Measurements from ENCODE around the gene SPAG4. TPM values are rescaled to one million over a fixed set of nuclear protein-coding genes. Genes with fewer than 3 reads are reported as not detected.

SPAG4 gene, protein sequence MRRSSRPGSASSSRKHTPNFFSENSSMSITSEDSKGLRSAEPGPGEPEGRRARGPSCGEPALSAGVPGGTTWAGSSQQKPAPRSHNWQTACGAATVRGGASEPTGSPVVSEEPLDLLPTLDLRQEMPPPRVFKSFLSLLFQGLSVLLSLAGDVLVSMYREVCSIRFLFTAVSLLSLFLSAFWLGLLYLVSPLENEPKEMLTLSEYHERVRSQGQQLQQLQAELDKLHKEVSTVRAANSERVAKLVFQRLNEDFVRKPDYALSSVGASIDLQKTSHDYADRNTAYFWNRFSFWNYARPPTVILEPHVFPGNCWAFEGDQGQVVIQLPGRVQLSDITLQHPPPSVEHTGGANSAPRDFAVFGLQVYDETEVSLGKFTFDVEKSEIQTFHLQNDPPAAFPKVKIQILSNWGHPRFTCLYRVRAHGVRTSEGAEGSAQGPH
- total RNA-seq (2021) (0.67 and 1.2 TPM in 2 replicates), Bru-seq, nascent RNA (not detected), BruChase-seq, experiment 1, labeled RNA remaining after a 2-hour chase (percentile 19 among the genes with signal in this experiment), BruChase-seq, experiment 2, labeled RNA remaining after a 6-hour chase (percentile 16 among the genes with signal in this experiment)
- long read RNA-seq: 0 reads

DNA sequence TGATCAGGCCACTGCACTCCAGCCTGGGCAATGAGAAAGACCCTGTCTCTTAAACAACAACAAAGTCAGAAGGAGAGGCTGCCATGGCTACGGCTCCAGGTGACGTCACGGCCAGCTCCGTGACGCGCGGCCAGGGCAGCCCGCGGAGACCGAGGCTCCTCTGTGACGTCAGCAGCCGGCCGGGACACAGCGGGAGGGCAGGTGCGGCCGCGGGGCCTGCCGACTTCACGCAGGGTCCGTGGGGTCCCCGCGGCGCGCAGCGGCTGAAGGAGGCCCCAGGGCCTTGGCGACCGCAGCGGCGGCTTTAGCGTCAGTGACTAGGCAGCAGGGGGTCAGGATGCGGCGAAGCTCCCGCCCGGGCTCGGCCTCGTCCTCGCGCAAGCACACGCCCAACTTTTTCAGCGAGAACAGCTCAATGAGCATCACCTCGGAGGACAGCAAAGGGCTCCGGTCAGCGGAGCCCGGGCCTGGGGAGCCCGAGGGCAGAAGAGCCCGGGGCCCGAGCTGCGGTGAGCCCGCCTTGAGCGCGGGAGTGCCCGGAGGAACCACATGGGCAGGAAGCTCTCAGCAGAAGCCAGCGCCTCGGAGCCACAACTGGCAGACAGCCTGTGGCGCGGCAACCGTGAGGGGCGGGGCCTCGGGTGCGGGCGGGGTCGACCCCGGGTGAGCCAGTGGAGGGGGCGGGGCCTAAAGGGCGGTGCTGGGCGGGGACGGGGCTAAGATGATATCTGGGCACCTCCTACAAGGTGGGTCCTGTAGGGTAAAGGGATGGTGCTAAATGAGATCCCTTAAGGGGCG is at the start of gene SPAG4:
Gene SPAG4, plus strand, starts transcription at position 163 of the 798 bp plus-strand sequence. Its CDS starts 175 bp downstream, at position 338.
- peaks cover 26% of the 10 kb centered on the region for H3K4me1 ChIP-seq (ENCODE audit: insufficient read depth, low read length, poor library complexity, severe bottlenecking)
- H3K27ac ChIP-seq (ENCODE audit: low read depth, low read length, poor library complexity, severe bottlenecking): peak within 1 kb of the TSS; percentile 91
- peak within 1 kb of the TSS; percentile 51 for H3K4me3 ChIP-seq (ENCODE audit: low read depth, low read length, poor library complexity, severe bottlenecking)
- ChIA-PET CTCF (interaction anchor here (0.6 kb wide), 2 partner anchors 587 to 990 kb away, joined by 5 to 6 read pairs; no protein-coding TSS in a partner anchor), POLR2A (ENCODE audit: low non-redundant PET) (interaction anchor here (0.7 kb wide), 1 partner anchor 1942 kb away, joined by 17 read pairs; no protein-coding TSS in a partner anchor)
- no peaks in the 10 kb centered on the region for H3K36me3 ChIP-seq (ENCODE audit: insufficient read depth, low read length, poor library complexity, severe bottlenecking)
- no peak for DNase-seq (ENCODE audit: low spot score)
- no peaks in the 10 kb centered on the region for H3K27me3 ChIP-seq (replicated peaks; ENCODE audit: insufficient read depth, low read depth, low read length, poor library complexity)
- TF ChIP-seq, protein P1, sequence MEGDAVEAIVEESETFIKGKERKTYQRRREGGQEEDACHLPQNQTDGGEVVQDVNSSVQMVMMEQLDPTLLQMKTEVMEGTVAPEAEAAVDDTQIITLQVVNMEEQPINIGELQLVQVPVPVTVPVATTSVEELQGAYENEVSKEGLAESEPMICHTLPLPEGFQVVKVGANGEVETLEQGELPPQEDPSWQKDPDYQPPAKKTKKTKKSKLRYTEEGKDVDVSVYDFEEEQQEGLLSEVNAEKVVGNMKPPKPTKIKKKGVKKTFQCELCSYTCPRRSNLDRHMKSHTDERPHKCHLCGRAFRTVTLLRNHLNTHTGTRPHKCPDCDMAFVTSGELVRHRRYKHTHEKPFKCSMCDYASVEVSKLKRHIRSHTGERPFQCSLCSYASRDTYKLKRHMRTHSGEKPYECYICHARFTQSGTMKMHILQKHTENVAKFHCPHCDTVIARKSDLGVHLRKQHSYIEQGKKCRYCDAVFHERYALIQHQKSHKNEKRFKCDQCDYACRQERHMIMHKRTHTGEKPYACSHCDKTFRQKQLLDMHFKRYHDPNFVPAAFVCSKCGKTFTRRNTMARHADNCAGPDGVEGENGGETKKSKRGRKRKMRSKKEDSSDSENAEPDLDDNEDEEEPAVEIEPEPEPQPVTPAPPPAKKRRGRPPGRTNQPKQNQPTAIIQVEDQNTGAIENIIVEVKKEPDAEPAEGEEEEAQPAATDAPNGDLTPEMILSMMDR (conservative IDR thresholded peaks at IDR 0.05; ENCODE audit: low read depth, low read length): no peak
- TF ChIP-seq EZH2 (IDR thresholded peaks at IDR 0.05; ENCODE audit: borderline replicate concordance, low read depth, low read length, poor library complexity, severe bottlenecking): no peak
- intact Hi-C loops (cut with micrococcal nuclease; ENCODE audit: unreplicated experiment): loop anchor here (2.0 kb wide), 1 partner anchor 83 kb away; the partner anchor contains the start of genes NFS1 and ROMO1
- BruUV-seq (replicated peaks): no TSS peak
- H3K9me3 ChIP-seq (ENCODE audit: low read depth, low read length, poor library complexity, severe bottlenecking): no peaks in the 10 kb centered on the region

DNA sequence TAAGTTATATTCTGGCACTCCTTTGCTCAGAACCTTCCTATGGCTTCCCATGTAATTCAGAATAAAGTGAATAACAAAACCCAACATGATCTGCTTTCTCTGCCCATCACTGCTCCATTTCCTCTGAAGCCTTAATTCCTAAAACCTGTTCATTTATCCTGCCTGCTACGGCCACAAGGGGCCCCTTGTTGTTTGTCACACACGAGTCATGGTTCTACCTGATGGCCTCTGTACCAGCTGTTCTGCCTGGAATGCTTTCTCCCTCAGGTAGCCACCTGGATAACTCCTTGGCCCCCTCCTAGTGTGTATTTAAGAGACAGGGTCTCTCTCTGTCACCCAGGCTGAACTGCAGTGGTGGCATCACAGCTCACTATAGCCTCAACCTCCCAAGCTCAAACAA is 47.0 kb upstream of the SPAG4 start:
- CTCF ChIA-PET: no interaction called here
- DNase-seq (ENCODE audit: low spot score): no peak

DNA sequence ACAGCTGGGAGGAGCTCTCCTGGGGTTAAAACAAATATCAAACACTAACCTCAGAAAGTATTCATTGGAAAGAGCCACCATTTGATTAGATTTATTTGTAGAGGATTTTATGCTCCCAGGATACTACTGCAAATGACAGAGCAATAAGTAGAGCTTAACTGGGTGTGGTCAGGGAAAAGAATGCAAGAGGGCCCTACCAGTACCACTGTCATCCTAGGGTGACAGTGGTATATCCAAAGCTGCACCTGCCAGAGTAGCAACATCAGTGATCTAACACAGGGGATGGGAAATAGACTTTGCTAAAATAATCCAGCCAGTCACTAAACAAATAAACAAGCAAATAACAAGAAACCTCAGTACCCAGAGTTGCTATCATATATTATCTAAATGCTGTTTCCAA is 44.1 kb upstream of the SPAG4 start:
- no TSS peak for BruUV-seq (replicated peaks)
- no peaks in the 10 kb centered on the region for H3K4me1 ChIP-seq (ENCODE audit: insufficient read depth, low read length, poor library complexity, severe bottlenecking)
- H3K27ac ChIP-seq (ENCODE audit: low read depth, low read length, poor library complexity, severe bottlenecking): no peak overlapping the region
- H3K36me3 ChIP-seq (ENCODE audit: insufficient read depth, low read length, poor library complexity, severe bottlenecking): no peaks in the 10 kb centered on the region
- no peak overlapping the region for H3K4me3 ChIP-seq (ENCODE audit: low read depth, low read length, poor library complexity, severe bottlenecking)
- TF ChIP-seq EZH2 (IDR thresholded peaks at IDR 0.05; ENCODE audit: borderline replicate concordance, low read depth, low read length, poor library complexity, severe bottlenecking): no peak
- TF ChIP-seq, protein P1 (conservative IDR thresholded peaks at IDR 0.05; ENCODE audit: low read depth, low read length): no peak
- H3K9me3 ChIP-seq (ENCODE audit: low read depth, low read length, poor library complexity, severe bottlenecking): no peaks in the 10 kb centered on the region
- intact Hi-C loops (cut with micrococcal nuclease; ENCODE audit: unreplicated experiment): no loop called here
- no peaks in the 10 kb centered on the region for H3K27me3 ChIP-seq (replicated peaks; ENCODE audit: insufficient read depth, low read depth, low read length, poor library complexity)
- POLR2A ChIA-PET (ENCODE audit: low non-redundant PET): no interaction called here
- no peak for DNase-seq (ENCODE audit: low spot score)
- CTCF ChIA-PET: no interaction called here

More for the DNA sequence above, 47.0 kb upstream of the SPAG4 start:
- H3K4me3 ChIP-seq (ENCODE audit: low read depth, low read length, poor library complexity, severe bottlenecking): no peak overlapping the region
- intact Hi-C loops (cut with micrococcal nuclease; ENCODE audit: unreplicated experiment): no loop called here
- no peaks in the 10 kb centered on the region for H3K27me3 ChIP-seq (replicated peaks; ENCODE audit: insufficient read depth, low read depth, low read length, poor library complexity)
- H3K4me1 ChIP-seq (ENCODE audit: insufficient read depth, low read length, poor library complexity, severe bottlenecking): no peaks in the 10 kb centered on the region
- POLR2A ChIA-PET (ENCODE audit: low non-redundant PET): no interaction called here
- TF ChIP-seq EZH2 (IDR thresholded peaks at IDR 0.05; ENCODE audit: borderline replicate concordance, low read depth, low read length, poor library complexity, severe bottlenecking): no peak
- TF ChIP-seq, protein P1 (conservative IDR thresholded peaks at IDR 0.05; ENCODE audit: low read depth, low read length): peak; percentile 32; the same call in 1 of the 2 replicates
- BruUV-seq (replicated peaks): no TSS peak
- H3K27ac ChIP-seq (ENCODE audit: low read depth, low read length, poor library complexity, severe bottlenecking): no peak overlapping the region
- no peaks in the 10 kb centered on the region for H3K36me3 ChIP-seq (ENCODE audit: insufficient read depth, low read length, poor library complexity, severe bottlenecking)
- no peaks in the 10 kb centered on the region for H3K9me3 ChIP-seq (ENCODE audit: low read depth, low read length, poor library complexity, severe bottlenecking)
